ENCODE measurements around the gene EBNA1BP2. TPM values are rescaled to one million over a fixed set of nuclear protein-coding genes. Genes with fewer than 3 reads are reported as not detected.
"Not testable (repeated sequence)": the region's sequence is repeated elsewhere in the genome, so short reads cannot be mapped to it uniquely, and the experiment has no call there.

The EBNA1BP2 gene
- total and polyA plus RNA-seq, 2 donors from 2014 or later = 52.5 to 98.8 TPM

GRCh38 chr1:43121256-43121900 is 50.7 kb downstream of the EBNA1BP2 start:
- no peak for TF ChIP-seq CTCF (IDR thresholded peaks at IDR 0.05; ENCODE audit: borderline replicate concordance, extremely low read depth, insufficient read depth)
- intact Hi-C loops (cut with DNase I) = no loop called here
- Histone ChIP-seq H3K27ac (ENCODE audit: low read depth in 2 of 2, low read length in 2 of 2) (no peak overlapping the region), H3K4me1 (ENCODE audit: control insufficient read depth in 2 of 3, insufficient read depth in 2 of 3, low read depth in 1 of 3, low read length in 3 of 3) (no peaks in the 10 kb centered on the region), H3K27me3 (ENCODE audit: control insufficient read depth, insufficient read depth, low read length) (no peaks in the 10 kb centered on the region), H3K4me3 (ENCODE audit: low read length in 3 of 3) (peak overlapping the region in 2 of 3 donors; percentile 52 to 59), H3K9ac (ENCODE audit: low read length in 3 of 3) (no peak overlapping the region), H3K36me3 (ENCODE audit: control insufficient read depth in 2 of 3, insufficient read depth in 3 of 3, low read length in 3 of 3) (no peaks in the 10 kb centered on the region), H3K9me3 (ENCODE audit: control insufficient read depth in 2 of 3, insufficient read depth in 1 of 3, low read length in 3 of 3) (no peaks in the 10 kb centered on the region)
- FAIRE-seq = no peak
- no peak for DNase-seq

- H3K9me3 ChIP-seq (ENCODE audit: control insufficient read depth in 2 of 3, insufficient read depth in 1 of 3, low read length in 3 of 3); H3K9ac ChIP-seq (ENCODE audit: low read length in 3 of 3); FAIRE-seq; H3K27ac ChIP-seq (ENCODE audit: low read depth in 2 of 2, low read length in 2 of 2); intact Hi-C loops (cut with DNase I); H3K36me3 ChIP-seq (ENCODE audit: control insufficient read depth in 2 of 3, insufficient read depth in 3 of 3, low read length in 3 of 3); H3K4me1 ChIP-seq (ENCODE audit: control insufficient read depth in 2 of 3, insufficient read depth in 2 of 3, low read depth in 1 of 3, low read length in 3 of 3); DNase-seq; H3K27me3 ChIP-seq (ENCODE audit: control insufficient read depth, insufficient read depth, low read length): not testable (repeated sequence)
- peak overlapping the region in 2 of 3 donors; percentile 53 to 59 for H3K4me3 ChIP-seq (ENCODE audit: low read length in 3 of 3)
Measured at GRCh38 chr1:43119928-43120586, 52.0 kb downstream of the EBNA1BP2 start.

Small RNA genes lying within 50 kb of the gene (microRNA-seq; reads per million reads assigned to microRNA genes)
- not detected for gene MIR6733

Other genes starting within 250 kb of the EBNA1BP2 start
- 55.9 TPM for gene SLC2A1, start 213.4 kb downstream of the EBNA1BP2 start, total RNA-seq
- gene SLC2A1, start 213.4 kb downstream of the EBNA1BP2 start, polyA plus RNA-seq (ENCODE audit: insufficient read depth, low read depth, low replicate concordance) = 28.6 TPM
- 2.3 TPM for gene CFAP57, start within 50 bp of the EBNA1BP2 start, total RNA-seq
- gene CFAP57, start within 50 bp of the EBNA1BP2 start, polyA plus RNA-seq (ENCODE audit: insufficient read depth, low read depth, low replicate concordance) = 0.34 TPM
- gene TMEM125, start 97.7 kb upstream of the EBNA1BP2 start, total RNA-seq = 17.5 TPM
- gene TMEM125, start 97.7 kb upstream of the EBNA1BP2 start, polyA plus RNA-seq (ENCODE audit: insufficient read depth, low read depth, low replicate concordance) = 22.0 TPM
- 21.1 TPM for gene C1orf210, start 113.3 kb upstream of the EBNA1BP2 start, total RNA-seq
- 33.3 TPM for gene C1orf210, start 113.3 kb upstream of the EBNA1BP2 start, polyA plus RNA-seq (ENCODE audit: insufficient read depth, low read depth, low replicate concordance)
- 46.3 TPM for gene TIE1, start 128.7 kb upstream of the EBNA1BP2 start, total RNA-seq
- 15.0 TPM for gene TIE1, start 128.7 kb upstream of the EBNA1BP2 start, polyA plus RNA-seq (ENCODE audit: insufficient read depth, low read depth, low replicate concordance)
- gene MPL, start 165.5 kb upstream of the EBNA1BP2 start, total RNA-seq = 0.25 TPM
- gene MPL, start 165.5 kb upstream of the EBNA1BP2 start, polyA plus RNA-seq (ENCODE audit: insufficient read depth, low read depth, low replicate concordance) = not detected
- 2.7 TPM for gene CDC20, start 186.7 kb upstream of the EBNA1BP2 start, total RNA-seq
- 3.9 TPM for gene CDC20, start 186.7 kb upstream of the EBNA1BP2 start, polyA plus RNA-seq (ENCODE audit: insufficient read depth, low read depth, low replicate concordance)
- 85.1 TPM for gene ELOVL1, start 195.7 kb upstream of the EBNA1BP2 start, total RNA-seq
- gene ELOVL1, start 195.7 kb upstream of the EBNA1BP2 start, polyA plus RNA-seq (ENCODE audit: insufficient read depth, low read depth, low replicate concordance) = 86.0 TPM
- gene MED8, start 217.5 kb upstream of the EBNA1BP2 start, total RNA-seq = 36.5 TPM
- gene MED8, start 217.5 kb upstream of the EBNA1BP2 start, polyA plus RNA-seq (ENCODE audit: insufficient read depth, low read depth, low replicate concordance) = 44.3 TPM
- gene SZT2, start 217.6 kb upstream of the EBNA1BP2 start, total RNA-seq = 66.8 TPM
- gene SZT2, start 217.6 kb upstream of the EBNA1BP2 start, polyA plus RNA-seq (ENCODE audit: insufficient read depth, low read depth, low replicate concordance) = 10.4 TPM

Measured in kidney (tissue), 14 donors.